B cell (primary cell): ENCODE results near the gene CPPED1.
"Not testable (repeated sequence)": the region's sequence is repeated elsewhere in the genome, so short reads cannot be mapped to it uniquely, and the experiment has no call there.

Experiments
- CTCF ChIP-seq: fragments of 200-600 bp; IDR thresholded peaks from one replicate; pipeline ENCODE4 v1.8.0; 2022; ENCODE audit warnings: antibody characterized with exemption, mild to moderate bottlenecking
- EZH2 ChIP-seq: IDR thresholded peaks from 2 replicates; pipeline ENCODE4 v1.6.1; 2012; ENCODE audit warnings: borderline replicate concordance, low read depth, mild to moderate bottlenecking, moderate library complexity, low read length; ENCODE audit not compliant: insufficient read depth, poor library complexity, severe bottlenecking

GRCh38 chr16:12792528-12792927 is 11.2 kb downstream of the CPPED1 start:
- TF ChIP-seq CTCF, EZH2: not testable (repeated sequence)
